ENCODE measurements around the gene FGFRL1.
"Not testable (repeated sequence)": the region's sequence is repeated elsewhere in the genome, so short reads cannot be mapped to it uniquely, and the experiment has no call there.

Gene FGFRL1

DNA sequence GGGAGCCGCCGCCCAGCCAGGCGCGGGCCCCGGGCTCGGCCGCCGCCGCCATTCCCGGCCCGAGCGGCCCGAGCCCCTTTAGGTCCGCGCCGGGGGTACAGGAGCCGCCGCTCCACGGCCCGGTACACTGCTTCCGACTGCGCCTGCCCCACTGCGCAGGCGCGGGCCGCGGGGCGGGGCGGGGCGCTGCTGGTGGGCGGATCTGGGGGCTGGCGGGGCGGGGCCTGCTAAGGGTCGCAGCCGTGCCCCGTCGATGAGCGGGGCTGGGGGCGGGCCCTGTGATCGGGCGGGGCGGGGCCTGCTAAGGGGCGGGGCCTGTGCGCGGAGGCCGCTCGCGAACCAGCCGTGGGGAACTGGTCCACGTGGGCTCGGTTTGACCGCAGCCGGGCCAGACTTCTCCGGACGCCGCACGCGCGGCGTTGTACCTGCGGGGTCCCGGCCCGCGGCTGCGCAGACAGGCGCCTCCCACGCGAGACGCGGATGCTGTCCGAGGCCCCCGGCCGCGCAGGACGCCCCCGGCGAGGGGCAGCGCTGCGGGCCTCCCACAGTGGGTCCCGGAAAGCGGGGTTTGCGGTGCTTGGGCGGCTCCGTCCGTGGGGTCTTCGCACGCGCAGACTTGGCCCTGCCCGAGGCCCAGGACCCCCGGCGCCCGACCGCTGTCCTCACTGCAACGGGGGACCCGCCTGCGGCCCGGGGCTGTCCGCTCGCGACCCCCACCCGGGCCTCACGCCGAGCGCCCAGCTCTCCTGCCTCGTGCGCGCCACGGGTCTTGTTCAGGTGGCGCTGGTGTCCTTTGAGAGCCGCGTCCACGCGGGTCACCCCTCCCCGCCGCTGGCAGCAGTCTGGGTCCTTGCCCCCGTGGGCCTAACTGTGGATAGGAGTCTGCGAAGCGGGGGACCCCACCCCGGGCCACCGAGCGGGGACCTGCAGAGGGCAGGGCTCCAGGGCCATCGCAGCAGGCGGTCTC is 37.7 kb upstream of the FGFRL1 start, which contains the start of gene DGKQ:
TSS of gene DGKQ (minus strand) at position 139 of the 967 bp plus-strand sequence. CDS start at position 52, 87 bp downstream.
- no peak for DNase-seq

DNA sequence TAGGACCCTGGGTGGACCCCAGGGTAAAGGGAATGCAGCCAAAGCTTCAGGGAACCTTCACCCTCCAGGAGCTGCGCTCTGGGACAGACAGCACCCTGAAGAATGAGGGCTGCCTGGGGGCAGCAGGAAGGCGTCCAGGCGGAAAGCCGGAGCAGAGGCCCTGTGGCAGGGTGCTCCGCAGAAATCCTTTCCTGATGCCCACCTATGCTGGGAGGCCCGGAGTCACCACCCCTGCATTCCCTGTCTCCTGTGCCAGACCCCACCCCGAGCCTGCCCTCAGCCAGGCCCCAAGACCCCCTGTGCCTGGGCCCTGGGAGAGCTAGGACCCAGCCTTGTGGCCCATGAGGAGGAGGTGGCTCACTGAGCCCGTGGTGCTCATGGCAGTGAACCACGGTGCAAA is 36.8 kb upstream of the FGFRL1 start:
- no peak for DNase-seq

DNA sequence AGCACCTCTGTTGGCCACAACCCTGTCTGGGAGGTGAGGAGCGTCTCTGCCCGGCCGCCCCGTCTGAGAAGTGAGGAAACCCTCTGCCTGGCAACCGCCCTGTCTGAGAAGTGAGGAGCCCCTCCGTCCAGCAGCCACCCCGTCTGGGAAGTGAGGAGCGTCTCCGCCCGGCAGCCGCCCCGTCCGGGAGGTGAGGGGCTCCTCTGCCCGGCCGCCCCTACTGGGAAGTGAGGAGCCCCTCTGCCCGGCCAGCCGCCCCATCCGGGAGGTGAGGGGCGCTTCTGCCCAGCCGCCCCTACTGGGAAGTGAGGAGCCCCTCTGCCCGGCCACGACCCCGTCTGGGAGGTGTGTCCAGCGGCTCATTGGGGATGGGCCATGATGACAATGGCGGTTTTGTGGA is 35.4 kb upstream of the FGFRL1 start:
- DNase-seq, result not testable (repeated sequence)

DNA sequence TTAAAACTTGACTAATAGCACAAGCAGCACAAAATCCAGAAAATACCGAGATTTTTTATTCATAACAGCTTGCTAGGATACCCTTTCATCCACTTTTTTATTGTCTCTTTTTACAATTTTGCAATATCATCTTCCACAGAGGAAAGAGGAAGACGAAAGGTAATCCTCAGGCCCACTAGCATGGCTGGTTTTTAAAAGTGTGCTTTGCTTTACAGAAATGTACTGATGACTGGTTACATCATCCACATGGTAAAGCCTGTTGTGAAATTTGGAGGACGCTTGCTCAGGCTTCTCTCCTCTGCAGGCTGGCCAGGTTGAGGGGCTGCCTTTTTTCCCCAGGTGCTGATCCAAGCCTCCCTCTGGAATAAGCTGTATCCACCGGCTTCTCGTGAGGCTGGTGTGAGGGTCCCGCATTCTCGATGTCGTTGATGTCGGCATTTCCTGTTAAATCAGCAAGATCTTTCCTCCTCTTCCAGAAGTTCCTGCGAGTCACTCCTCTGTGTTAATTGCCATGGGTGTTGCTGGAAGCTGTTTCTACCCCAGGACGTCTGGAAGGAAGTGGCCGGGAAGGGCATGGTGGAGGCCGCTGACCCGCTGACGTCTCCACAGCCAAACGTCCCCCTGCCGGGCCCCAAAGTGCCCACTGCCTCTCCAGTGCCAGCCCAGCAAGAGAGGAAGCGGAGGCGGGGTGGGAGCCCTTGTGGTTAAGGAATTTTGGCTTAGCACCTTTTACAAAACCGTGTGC is 32.3 kb upstream of the FGFRL1 start:
- no peak for DNase-seq

DNA sequence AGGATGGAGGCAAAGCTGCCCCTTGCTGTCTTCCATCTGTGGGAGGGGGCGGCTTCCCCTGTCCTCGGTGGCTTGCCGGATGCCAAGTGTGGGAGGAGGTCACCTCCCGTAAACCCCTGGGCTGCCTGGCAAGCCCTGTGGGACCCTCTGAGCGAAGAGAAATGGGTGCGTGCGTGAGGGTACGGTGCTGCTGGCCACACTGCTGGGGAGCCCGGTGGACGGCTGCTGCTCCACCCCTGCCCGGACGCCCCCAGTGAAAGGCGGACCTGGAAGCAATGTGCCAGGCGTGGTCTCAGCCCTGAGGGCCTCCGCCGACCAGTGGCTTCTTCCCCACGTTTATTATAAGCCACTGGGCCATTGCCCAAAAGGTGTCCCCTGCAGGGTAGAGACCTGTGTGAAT is 29.1 kb upstream of the FGFRL1 start:
- DNase-seq, result no peak

DNA sequence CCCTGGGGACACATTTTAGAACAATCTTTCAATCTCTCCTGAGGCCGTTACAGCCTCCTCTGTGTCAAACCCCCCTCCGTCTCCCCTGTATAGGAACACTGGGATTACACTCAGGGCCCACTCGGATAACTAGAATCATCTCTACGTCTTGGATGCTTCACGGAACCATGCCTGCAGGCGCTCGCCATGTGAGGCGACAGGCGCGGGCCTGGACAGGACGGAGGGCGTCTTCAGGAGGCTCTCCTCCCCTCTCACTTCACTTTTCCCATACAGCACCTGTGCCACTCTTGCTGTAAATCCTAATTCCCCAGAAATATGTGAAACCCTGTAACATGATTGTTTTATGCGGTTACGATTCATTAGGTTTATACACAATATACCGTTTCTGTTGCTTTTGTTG is 28.6 kb upstream of the FGFRL1 start:
- no peak for DNase-seq

DNA sequence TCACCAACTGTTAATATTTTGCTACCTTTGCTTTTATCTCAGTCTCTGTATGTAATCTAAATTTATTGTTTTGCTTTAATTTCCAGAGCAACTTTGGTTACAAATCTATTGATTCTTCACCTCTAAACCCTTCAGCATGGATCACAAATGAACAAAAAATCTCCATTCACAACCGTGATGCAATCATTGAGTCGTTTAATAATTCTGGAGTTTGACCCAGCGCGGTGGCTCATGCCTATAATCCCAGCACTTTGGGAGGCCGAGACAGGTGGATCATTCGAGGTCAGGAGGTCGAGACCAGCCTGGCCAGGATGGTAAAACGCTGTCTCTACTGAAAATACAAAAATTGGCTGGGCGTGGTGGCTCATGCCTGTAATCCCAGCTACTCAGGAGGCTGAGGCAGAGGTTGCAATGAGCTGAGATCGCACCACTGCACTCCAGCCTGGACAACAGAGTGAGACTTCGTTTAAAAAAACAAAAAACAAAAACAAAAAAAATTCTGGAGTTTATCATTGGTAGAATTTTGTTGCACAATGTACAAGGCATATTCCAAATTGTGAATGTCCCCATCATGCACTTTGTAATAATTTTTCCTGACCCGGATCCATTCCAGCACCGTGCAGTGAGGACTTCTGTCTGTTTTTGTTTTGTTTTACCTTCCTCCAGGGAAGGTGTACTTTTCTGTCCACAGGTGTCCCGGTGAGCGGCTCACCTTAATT is 26.9 kb upstream of the FGFRL1 start:
- DNase-seq, result no peak

DNA sequence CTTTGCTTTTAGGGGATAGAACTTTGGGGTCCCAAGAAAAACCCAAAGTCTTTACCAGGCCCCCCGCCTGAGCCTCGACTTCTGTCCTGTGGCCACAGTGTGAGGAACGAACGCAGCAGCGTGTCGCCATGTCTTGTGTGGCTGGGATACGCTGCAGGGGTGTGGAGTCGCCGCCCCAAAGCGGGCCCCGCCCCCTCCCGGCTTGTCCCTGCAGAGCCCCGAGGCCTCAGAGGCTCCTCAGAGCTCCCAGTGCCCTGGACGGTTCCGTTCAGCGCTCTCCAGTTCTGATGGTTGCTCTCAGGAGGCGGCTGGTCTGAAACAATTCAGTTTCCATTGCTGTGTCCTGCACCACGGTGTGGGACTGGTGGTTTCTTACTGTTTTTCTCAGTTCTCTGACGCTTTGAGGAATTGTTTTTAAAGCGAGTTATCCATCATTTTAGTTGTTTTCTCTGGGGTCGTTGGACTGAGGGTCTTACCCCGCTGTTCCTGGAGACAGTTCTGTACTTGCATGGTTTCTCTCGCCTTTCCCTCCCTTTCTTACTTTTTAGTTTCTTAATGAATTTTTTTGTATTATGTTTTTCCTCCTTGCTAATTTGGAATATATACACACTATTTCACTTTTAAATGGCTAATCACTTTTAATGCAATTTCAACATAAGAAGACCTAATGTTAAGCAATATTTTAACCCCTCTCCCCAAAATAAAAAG is 26.1 kb upstream of the FGFRL1 start:
- no peak for DNase-seq

DNA sequence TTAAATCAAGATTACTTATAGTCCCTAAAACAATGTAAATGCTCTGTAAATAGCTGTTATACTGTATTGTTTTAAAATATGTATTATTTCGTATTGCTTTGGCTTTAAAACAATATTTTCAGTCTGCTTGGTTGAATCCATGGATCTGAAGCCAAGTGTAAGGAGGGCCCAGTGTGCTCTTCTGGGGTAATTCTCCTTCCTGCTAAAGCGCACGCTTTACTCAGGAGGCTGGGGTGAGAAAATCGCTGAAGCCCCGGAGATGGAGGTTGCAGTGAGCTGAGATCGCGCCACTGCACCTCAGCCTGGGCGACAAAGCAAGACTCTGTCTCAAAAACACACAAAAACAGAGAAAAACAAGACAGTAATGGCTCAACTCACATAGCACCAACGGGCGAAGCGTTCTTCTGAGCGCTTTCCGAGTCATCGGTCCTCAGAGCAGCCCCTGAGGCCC is 25.0 kb upstream of the FGFRL1 start:
- no peak for DNase-seq

DNA sequence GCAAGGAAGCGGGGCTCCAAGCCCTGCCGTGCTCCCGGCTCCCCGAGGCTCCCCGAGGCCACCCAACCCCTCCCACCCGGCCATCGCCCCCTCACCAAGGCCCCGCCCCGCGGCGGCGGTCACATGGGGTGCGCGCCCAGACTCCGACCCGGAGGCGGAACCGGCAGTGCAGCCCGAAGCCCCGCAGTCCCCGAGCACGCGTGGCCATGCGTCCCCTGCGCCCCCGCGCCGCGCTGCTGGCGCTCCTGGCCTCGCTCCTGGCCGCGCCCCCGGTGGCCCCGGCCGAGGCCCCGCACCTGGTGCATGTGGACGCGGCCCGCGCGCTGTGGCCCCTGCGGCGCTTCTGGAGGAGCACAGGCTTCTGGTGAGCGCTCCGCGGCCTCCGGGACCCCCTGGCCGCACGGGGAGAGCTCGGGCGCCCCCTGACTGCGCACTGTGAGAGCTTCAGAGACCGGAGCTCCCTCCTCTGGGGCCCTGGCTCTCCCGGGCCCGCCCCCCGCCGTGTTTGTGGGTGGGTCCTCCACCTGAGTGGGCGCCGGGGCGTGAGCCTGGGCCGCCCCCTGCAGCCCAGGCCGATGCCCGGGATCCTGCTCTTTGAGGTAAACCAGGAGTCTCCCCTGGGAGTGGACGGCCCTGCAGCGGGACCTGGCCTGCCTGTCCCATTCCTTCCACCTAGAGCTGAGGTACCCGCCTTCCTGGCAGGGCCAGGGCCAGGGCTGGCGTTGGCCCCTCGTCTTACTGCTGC is 24.4 kb upstream of the FGFRL1 start, which contains the start of gene IDUA:
TSS of gene IDUA (plus strand) at position 166 of the 745 bp plus-strand sequence. CDS start at position 207, 41 bp downstream.
- DNase-seq, result no peak

DNA sequence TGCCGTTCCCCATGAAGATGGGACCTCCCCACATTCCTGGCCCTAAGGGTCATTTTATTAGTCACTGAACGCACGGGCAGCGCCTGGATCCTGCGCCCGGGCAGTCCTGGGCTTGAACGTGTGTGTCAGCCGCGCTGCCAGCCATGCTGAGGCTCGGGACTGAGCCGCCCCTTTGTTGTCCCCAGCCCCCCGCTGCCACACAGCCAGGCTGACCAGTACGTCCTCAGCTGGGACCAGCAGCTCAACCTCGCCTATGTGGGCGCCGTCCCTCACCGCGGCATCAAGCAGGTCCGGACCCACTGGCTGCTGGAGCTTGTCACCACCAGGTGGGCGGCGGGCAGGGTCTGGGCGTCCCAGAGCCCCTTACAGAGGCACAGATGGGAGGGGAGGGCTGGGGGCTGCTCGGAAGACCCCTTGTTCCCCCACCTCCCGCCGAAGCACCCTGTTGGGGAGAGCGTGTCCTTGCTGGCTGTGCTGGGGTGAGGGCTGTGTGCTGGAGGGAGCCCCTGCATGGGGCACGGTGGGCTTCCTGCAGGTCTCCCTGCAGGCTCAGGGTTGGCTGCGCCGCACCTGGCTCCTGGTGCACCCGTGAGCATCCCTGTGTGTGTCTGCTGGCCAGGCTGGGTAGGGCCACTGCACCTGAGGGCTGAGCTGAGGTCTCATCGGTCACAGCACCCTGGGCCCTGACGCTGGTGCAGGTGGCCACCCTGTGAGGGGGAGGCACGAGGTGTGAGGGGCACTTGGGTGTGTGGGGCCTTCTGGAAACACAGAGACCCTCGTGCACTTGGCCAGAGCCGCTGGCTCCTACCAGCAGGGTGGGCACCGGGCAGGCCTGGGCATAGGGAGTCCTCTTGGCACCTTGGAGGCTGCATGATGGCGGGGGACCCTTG is 23.6 kb upstream of the FGFRL1 start:
- DNase-seq, result no peak

DNA sequence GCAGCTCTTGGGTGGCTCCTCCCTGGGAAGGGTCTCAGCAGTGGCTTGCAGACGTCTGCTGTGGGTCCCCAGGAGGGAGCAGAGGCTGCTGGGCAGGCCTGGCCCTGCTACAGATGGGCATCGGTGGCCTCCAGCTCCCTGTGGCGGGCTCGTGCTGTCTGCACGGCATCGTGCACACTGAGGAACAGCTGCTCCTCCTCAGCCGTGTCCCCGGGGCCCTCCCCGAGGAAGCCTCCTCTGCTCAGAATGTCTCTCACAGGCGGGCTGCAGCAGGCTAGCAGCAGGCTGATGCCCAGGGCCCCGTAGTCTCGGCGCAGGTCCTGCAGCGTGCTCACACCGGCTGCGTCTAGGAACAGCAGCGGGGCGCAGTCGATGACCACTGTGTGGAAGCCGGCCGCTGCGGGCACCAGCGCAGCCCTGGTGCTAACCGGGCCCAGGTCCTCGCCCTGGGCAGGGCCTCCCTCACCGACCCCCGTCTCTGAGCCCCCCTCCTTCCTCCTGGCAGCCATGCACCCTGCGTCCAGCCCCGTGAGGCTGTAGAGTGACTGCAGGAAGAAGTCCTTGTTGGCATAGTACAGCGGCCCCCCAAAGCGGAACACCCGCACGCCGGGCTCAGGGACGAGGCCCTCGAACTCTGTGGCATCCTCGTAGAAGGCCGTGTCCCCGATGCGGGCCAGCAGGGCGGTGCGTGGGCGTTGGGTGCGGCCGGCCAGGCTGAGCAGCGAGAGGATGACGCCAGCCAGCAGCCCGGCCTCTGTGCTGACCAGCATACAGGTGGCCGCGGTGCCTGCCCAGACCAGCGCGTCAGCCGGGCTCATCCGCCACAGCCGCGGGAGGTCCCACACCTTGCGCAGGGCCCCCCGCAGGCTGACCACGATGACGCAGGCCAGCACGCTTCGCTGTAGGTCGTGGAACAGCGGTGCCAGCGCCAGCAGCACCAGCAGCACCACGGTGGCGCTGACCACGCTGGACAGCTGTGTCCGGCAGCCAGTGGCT is 22.4 kb upstream of the FGFRL1 start:
- DNase-seq, result no peak

DNA sequence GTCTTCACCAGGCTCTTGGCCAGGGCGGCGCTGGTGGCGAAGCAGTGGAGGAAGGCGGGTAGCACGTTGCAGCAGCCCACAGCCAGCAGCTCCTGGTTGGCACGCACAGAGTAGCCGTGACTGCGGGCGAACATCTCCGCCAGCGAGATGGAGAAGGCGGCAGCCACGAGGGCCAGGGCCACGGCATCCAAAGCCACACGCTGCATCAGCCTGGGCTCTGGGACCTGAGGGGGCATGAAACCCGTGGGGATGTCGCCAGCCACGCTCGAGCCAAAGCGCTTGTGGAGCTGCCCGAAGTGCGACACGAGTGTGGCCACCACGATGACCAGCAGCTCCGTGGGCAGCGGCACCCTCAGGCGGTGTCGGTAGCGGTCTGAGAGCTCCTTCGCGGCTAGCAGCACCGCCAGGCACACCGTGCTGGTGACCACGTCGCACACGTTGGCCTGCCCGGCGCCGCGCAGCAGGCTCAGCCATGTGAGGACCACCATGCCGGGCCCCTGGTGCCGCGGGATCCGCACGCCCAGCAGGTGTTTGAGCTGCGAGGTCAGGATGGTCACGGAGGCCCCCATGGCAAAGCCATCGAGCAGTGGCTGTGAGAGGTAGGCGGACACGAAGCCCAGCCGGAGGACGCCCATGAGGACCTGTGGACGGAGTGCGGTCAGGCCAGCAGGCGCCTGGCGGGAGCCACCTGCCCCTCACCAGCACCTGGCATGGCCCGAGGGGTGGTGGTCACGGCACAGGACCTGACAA is 21.5 kb upstream of the FGFRL1 start:
- DNase-seq, result no peak

DNA sequence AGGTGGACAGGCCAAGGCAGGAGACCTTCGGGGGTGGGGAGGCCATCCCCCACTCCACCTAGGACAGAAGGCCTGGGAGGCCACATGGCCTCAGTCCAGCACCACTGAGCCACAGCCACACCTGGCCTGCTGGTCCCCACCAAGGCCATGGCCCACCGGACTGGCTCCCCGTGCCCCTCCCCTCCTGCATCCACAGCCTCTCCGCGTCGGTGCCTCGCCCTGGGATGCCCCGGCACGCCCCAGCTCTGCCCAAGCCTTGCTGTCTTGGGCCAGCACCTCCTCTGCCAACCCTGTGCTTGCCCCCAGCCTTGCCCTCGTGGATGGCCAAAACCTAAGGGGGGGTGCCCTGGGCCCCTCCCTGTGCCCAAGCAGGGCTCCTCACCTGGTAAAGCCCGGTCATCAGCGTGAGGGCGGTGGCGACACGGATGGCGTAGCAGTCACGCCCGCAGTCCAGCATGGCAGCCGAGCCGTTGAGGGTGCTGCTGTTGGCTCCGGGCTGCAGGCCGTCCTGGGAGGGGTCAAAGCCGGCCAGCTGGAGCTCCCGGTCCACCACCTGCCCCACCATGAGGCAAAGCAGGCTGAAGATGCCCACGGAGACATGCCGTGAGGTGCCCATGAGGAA is 20.6 kb upstream of the FGFRL1 start:
- no peak for DNase-seq

DNA sequence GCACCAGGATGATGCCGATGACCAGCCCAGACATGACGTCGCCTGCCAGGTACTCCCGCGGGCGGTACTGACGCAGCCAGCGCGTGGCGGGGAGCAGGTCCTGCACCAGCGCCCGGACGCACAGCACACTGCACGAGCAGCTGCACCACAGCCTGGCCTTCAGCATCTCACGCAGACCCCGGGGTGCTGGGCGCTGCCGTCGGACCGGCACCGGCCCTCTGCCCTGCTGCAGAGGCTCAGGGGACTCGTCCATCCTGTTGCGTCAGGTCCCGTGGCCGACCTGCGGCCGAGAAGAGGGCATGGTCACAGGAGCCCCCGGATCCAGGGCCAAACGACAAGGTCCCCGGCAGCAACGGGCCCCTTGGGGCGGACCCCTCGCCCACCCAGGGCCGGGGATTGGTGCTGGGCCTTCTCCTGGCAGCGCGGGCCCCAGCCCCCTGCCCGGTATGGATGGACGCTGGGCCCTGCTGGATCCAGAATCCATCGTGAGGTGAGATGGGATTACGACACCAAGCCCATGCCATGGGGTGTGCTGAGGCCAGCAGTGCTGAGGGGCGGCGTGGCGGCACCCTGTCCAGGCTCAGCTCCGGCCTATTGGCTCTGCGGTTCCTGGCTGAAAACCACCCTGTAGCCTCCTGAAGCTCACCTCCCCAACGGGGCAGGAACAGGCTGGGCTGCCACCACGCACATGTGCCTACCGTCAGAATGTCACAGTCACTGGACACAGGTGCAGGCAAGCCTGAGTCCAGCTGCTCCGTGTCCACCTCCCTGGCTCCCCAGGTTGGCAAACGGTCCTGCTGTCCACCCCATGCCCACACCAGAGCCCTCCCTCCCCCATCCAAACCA is 19.8 kb upstream of the FGFRL1 start:
- DNase-seq, result no peak

DNA sequence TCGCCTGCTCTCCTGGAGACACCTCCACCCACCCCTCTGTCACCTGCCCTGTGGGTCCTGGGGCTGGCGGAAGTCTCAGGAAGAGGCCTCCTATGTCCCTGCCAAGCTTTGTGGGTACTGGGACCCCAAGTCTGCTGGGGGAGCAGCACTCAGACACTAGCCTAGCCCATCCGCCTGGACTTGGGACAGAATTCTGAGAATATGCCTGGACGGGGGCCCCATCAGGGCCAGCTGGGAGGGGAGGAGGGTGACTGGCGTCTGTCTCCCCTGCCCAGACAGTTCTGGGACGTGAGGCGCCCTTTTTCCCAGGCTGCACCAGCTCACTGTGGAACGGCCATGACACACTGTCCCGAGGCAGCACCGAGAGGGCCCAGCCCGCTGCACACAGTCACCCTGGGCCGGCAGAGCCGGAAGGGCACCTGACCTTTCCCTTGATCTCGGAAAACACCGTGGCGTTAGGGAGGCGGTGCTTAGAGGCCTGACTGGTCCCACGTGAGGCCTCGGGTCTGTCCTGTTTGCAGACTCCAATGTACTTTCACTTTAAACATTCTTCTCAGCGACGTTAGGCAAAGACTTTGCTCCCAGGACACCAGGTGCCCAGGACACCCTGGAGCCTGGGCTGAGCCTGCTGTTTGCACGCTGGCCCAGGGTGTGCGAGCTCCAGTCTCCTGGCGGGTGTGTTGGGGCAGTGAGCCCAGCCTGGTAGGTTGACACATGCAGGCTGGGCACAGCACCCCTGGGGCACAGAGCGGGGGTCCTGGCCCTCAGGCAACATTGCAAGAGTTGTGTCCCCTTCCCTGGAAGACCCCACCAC is 18.9 kb upstream of the FGFRL1 start:
- DNase-seq, result no peak
